HEK293 (cell line): ENCODE measurements around the gene PIN1.
A peak's percentile ranks its signal among the peaks of the same experiment; 100 is the strongest.

Experiments used
- KLF1 ChIP-seq: fragments of 450-650 bp; formaldehyde crosslinking; IDR thresholded peaks from 2 replicates; pipeline ENCODE4 v1.5.1; 2016; ENCODE audit warnings: missing biosample characterization, missing genetic modification characterization
- KLF10 ChIP-seq: fragments of 450-650 bp; IDR thresholded peaks from 2 replicates; pipeline ENCODE4 v1.5.1; 2018; ENCODE audit warnings: missing biosample characterization, mild to moderate bottlenecking, missing genetic modification characterization
- KLF8 ChIP-seq: fragments of 450-650 bp; formaldehyde crosslinking; IDR thresholded peaks from 2 replicates; pipeline ENCODE4 v1.5.1; 2016; ENCODE audit warnings: missing biosample characterization, missing genetic modification characterization
- YY1 ChIP-seq: fragments of 450-650 bp; formaldehyde crosslinking; IDR thresholded peaks from 2 replicates; pipeline ENCODE4 v1.5.1; 2018; ENCODE audit warnings: missing biosample characterization, missing genetic modification characterization
- ZBTB48 ChIP-seq: fragments of 450-650 bp; formaldehyde crosslinking; IDR thresholded peaks from 2 replicates; pipeline ENCODE4 v1.5.1; 2016; ENCODE audit warnings: missing biosample characterization, missing genetic modification characterization
- ZFP41 ChIP-seq: fragments of 450-650 bp; formaldehyde crosslinking; IDR thresholded peaks from 2 replicates; pipeline ENCODE4 v1.5.1; 2016; ENCODE audit warnings: missing biosample characterization, missing genetic modification characterization, borderline replicate concordance
- ZNF114 ChIP-seq: fragments of 450-650 bp; formaldehyde crosslinking; IDR thresholded peaks from 2 replicates; pipeline ENCODE4 v1.5.0; 2017; ENCODE audit warnings: missing biosample characterization, missing genetic modification characterization
- ZNF341 ChIP-seq: fragments of 450-650 bp; formaldehyde crosslinking; IDR thresholded peaks from 2 replicates; pipeline ENCODE4; 2016; ENCODE audit warnings: low read depth, missing biosample characterization, missing genetic modification characterization
- ZNF366 ChIP-seq: fragments of 450-650 bp; formaldehyde crosslinking; conservative IDR thresholded peaks from 2 replicates; pipeline ENCODE4 v1.5.1; 2016; ENCODE audit warnings: missing biosample characterization, missing genetic modification characterization
- ZNF629 ChIP-seq: fragments of 450-650 bp; formaldehyde crosslinking; IDR thresholded peaks from 2 replicates; pipeline ENCODE4 v1.5.1; 2017; ENCODE audit warnings: missing biosample characterization, missing genetic modification characterization
- ZNF76 ChIP-seq: fragments of 450-650 bp; formaldehyde crosslinking; IDR thresholded peaks from 2 replicates; pipeline ENCODE4; 2016; ENCODE audit warnings: low read depth, missing biosample characterization, missing genetic modification characterization, borderline replicate concordance
- TF ChIP-seq, protein P1 (sequence below): fragments of 450-650 bp; formaldehyde crosslinking; IDR thresholded peaks from 2 replicates; pipeline ENCODE4 v1.5.1; 2016; ENCODE audit warnings: missing biosample characterization, missing genetic modification characterization
- TF ChIP-seq, protein P2 (sequence below): fragments of 450-650 bp; formaldehyde crosslinking; IDR thresholded peaks from 2 replicates; pipeline ENCODE4 v1.5.1; 2016; ENCODE audit warnings: missing biosample characterization, missing genetic modification characterization
- TF ChIP-seq, protein P3 (sequence below): fragments of 450-650 bp; formaldehyde crosslinking; IDR thresholded peaks from 2 replicates; pipeline ENCODE4 v1.5.1; 2016; ENCODE audit warnings: missing biosample characterization, missing genetic modification characterization, borderline replicate concordance
- TF ChIP-seq, protein P4 (sequence below): fragments of 450-650 bp; formaldehyde crosslinking; IDR thresholded peaks from 2 replicates; pipeline ENCODE4 v1.5.1; 2016; ENCODE audit warnings: missing biosample characterization, missing genetic modification characterization
- TF ChIP-seq, protein P5 (sequence below): fragments of 450-650 bp; formaldehyde crosslinking; IDR thresholded peaks from 2 replicates; pipeline ENCODE4 v1.5.1; 2016; ENCODE audit warnings: missing biosample characterization, missing genetic modification characterization

PIN1 gene

DNA sequence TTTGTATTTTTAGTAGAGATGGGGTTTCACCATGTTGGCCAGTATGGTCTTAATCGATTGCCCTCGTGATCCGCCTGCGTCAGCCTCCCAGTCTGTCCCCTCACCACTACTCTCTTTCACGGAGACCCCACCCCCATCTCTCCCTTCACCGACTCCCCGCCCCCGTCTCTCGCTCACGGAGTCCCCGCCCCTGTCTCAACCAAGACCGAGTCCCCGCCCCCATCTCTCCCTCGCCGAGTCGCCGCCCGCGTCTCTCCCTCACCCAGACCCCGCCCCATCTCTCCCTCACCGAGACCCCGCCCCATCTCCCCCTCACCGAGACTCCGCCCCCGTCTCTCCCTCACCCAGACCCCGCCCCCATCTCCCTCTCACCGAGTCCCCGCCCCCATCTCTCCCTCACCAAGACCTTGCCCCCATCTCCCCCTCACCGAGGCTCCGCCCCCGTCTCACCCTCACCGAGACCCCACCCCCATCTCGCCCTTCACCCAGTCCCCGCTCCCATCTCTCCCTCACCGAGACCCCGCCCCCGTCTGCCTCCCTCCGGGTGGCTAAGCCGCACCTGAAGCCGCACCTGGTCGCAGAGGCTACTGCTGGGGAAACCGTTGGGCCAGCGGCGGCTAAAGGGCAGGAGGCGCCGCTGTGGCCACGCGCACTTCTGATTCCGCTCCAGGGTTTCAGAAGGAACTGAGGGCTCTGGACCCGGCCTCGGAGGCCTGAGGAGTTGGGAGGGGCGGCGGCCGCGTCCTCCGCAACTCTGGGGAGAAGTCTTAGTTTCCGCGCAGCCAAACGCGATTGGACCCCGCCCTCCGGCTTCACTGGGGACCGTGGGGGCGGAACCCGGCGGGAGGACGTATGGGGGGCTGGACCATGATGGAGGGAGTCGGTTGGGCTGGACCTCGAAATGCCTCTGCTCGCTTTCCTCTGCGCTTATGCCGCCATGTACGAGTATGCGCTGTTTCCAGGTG is 49.5 kb upstream of the PIN1 start (continued):
- TF ChIP-seq, protein P1, sequence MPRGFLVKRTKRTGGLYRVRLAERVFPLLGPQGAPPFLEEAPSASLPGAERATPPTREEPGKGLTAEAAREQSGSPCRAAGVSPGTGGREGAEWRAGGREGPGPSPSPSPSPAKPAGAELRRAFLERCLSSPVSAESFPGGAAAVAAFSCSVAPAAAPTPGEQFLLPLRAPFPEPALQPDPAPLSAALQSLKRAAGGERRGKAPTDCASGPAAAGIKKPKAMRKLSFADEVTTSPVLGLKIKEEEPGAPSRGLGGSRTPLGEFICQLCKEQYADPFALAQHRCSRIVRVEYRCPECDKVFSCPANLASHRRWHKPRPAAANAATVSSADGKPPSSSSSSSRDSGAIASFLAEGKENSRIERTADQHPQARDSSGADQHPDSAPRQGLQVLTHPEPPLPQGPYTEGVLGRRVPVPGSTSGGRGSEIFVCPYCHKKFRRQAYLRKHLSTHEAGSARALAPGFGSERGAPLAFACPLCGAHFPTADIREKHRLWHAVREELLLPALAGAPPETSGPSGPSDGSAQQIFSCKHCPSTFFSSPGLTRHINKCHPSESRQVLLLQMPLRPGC (tag by site-specific recombination) = 0 out of 2 replicates have a peak, but pooled peaks have one; percentile 34
- TF ChIP-seq ZNF341 (tag by site-specific recombination) = peak; percentile 54
- TF ChIP-seq, protein P2, sequence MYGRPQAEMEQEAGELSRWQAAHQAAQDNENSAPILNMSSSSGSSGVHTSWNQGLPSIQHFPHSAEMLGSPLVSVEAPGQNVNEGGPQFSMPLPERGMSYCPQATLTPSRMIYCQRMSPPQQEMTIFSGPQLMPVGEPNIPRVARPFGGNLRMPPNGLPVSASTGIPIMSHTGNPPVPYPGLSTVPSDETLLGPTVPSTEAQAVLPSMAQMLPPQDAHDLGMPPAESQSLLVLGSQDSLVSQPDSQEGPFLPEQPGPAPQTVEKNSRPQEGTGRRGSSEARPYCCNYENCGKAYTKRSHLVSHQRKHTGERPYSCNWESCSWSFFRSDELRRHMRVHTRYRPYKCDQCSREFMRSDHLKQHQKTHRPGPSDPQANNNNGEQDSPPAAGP (tag by site-specific recombination) = peak; percentile 48; the same call in 1 of the 2 replicates
- TF ChIP-seq ZNF114 (tag by site-specific recombination) = no peak
- peak; percentile 85; the same call in 1 of the 2 replicates for TF ChIP-seq KLF8 (tag by site-specific recombination)
- TF ChIP-seq, protein P3, sequence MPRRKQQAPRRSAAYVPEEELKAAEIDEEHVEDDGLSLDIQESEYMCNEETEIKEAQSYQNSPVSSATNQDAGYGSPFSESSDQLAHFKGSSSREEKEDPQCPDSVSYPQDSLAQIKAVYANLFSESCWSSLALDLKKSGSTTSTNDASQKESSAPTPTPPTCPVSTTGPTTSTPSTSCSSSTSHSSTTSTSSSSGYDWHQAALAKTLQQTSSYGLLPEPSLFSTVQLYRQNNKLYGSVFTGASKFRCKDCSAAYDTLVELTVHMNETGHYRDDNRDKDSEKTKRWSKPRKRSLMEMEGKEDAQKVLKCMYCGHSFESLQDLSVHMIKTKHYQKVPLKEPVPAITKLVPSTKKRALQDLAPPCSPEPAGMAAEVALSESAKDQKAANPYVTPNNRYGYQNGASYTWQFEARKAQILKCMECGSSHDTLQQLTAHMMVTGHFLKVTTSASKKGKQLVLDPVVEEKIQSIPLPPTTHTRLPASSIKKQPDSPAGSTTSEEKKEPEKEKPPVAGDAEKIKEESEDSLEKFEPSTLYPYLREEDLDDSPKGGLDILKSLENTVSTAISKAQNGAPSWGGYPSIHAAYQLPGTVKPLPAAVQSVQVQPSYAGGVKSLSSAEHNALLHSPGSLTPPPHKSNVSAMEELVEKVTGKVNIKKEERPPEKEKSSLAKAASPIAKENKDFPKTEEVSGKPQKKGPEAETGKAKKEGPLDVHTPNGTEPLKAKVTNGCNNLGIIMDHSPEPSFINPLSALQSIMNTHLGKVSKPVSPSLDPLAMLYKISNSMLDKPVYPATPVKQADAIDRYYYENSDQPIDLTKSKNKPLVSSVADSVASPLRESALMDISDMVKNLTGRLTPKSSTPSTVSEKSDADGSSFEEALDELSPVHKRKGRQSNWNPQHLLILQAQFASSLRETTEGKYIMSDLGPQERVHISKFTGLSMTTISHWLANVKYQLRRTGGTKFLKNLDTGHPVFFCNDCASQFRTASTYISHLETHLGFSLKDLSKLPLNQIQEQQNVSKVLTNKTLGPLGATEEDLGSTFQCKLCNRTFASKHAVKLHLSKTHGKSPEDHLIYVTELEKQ = no peak
- TF ChIP-seq, protein P4, sequence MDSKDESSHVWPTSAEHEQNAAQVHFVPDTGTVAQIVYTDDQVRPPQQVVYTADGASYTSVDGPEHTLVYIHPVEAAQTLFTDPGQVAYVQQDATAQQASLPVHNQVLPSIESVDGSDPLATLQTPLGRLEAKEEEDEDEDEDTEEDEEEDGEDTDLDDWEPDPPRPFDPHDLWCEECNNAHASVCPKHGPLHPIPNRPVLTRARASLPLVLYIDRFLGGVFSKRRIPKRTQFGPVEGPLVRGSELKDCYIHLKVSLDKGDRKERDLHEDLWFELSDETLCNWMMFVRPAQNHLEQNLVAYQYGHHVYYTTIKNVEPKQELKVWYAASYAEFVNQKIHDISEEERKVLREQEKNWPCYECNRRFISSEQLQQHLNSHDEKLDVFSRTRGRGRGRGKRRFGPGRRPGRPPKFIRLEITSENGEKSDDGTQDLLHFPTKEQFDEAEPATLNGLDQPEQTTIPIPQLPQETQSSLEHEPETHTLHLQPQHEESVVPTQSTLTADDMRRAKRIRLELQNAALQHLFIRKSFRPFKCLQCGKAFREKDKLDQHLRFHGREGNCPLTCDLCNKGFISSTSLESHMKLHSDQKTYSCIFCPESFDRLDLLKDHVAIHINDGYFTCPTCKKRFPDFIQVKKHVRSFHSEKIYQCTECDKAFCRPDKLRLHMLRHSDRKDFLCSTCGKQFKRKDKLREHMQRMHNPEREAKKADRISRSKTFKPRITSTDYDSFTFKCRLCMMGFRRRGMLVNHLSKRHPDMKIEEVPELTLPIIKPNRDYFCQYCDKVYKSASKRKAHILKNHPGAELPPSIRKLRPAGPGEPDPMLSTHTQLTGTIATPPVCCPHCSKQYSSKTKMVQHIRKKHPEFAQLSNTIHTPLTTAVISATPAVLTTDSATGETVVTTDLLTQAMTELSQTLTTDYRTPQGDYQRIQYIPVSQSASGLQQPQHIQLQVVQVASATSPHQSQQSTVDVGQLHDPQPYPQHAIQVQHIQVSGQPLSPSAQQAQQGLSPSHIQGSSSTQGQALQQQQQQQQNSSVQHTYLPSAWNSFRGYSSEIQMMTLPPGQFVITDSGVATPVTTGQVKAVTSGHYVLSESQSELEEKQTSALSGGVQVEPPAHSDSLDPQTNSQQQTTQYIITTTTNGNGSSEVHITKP (tag by site-specific recombination) = peak; percentile 76
- peak; percentile 76 for TF ChIP-seq KLF10
- peak; percentile 71 for TF ChIP-seq KLF1 (tag by site-specific recombination)
- TF ChIP-seq, protein P5, sequence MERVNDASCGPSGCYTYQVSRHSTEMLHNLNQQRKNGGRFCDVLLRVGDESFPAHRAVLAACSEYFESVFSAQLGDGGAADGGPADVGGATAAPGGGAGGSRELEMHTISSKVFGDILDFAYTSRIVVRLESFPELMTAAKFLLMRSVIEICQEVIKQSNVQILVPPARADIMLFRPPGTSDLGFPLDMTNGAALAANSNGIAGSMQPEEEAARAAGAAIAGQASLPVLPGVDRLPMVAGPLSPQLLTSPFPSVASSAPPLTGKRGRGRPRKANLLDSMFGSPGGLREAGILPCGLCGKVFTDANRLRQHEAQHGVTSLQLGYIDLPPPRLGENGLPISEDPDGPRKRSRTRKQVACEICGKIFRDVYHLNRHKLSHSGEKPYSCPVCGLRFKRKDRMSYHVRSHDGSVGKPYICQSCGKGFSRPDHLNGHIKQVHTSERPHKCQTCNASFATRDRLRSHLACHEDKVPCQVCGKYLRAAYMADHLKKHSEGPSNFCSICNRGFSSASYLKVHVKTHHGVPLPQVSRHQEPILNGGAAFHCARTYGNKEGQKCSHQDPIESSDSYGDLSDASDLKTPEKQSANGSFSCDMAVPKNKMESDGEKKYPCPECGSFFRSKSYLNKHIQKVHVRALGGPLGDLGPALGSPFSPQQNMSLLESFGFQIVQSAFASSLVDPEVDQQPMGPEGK = peak; percentile 83
- TF ChIP-seq ZBTB48 (tag by site-specific recombination) = 0 out of 2 replicates have a peak, but pooled peaks have one; percentile 18
- TF ChIP-seq ZNF629 (tag by site-specific recombination) = peak; percentile 59
- TF ChIP-seq YY1 (tag by site-specific recombination) = no peak
- TF ChIP-seq ZNF366 = peak; percentile 63
- TF ChIP-seq ZNF76 (tag by site-specific recombination) = peak; percentile 49; the same call in 1 of the 2 replicates
- TF ChIP-seq ZFP41 = no peak
- TF ChIP-seq, all 188 proteins: peak for 32
